Lower leg skin (tissue), 3 donors: Measurements from ENCODE around the gene P3H2.

Experiments used
- CTCF ChIP-seq, 3 donors: fragments of 450-650 bp; IDR thresholded peaks; one replicate each; pipeline ENCODE4 v1.5.1; 2016; ENCODE audit warnings: antibody characterized with exemption in 3 of 3, mild to moderate bottlenecking in 3 of 3, moderate library complexity in 2 of 3
- POLR2A ChIP-seq, 2 donors: fragments of 450-650 bp; IDR thresholded peaks; one replicate each; pipeline ENCODE4 v1.6.1; 2016 to 2017; ENCODE audit warnings: antibody characterized with exemption in 2 of 2, mild to moderate bottlenecking in 1 of 2, moderate library complexity in 1 of 2

GRCh38 chr3:190130696-190131095, 10.0 kb upstream of the P3H2 start:
- TF ChIP-seq CTCF (IDR thresholded peaks at IDR 0.05): no peak
- no peak for TF ChIP-seq POLR2A (IDR thresholded peaks at IDR 0.05)
